Osteoblast (primary cell): ENCODE results near the gene TAB2. TPM values are rescaled to one million over a fixed set of nuclear protein-coding genes. Genes with fewer than 3 reads are reported as not detected.

Experiments used
- DNase-seq: peaks from one replicate; pipeline ENCODE4 v3.0.0; 2011; ENCODE audit warnings: low spot score, mixed read lengths; ENCODE audit not compliant: insufficient read length; ENCODE audit errors: missing footprints
- H2AFZ ChIP-seq: 2 replicates; pipeline ENCODE4 v1.6.0; 2011; ENCODE audit warnings: mild to moderate bottlenecking, low read length
- H3K27ac ChIP-seq: 2 replicates; pipeline ENCODE4 v1.5.1; 2011; ENCODE audit warnings: mild to moderate bottlenecking, low read depth, low read length, moderate library complexity
- H3K27me3 ChIP-seq: 2 replicates; pipeline ENCODE4 v1.6.0; 2012; ENCODE audit warnings: mild to moderate bottlenecking, control low read depth, inconsistent platforms, low read length, moderate library complexity; ENCODE audit not compliant: insufficient read depth
- H3K36me3 ChIP-seq: 2 replicates; pipeline ENCODE4 v1.5.1; 2011; ENCODE audit warnings: mild to moderate bottlenecking, low read length, control low read depth, moderate library complexity; ENCODE audit not compliant: insufficient read depth
- H3K4me1 ChIP-seq: 2 replicates; pipeline ENCODE4 v1.5.1; 2011; ENCODE audit warnings: mild to moderate bottlenecking, low read length, control low read depth, moderate library complexity; ENCODE audit not compliant: insufficient read depth
- H3K4me2 ChIP-seq: 2 replicates; pipeline ENCODE4 v1.6.0; 2011; ENCODE audit warnings: mild to moderate bottlenecking, low read length; ENCODE audit not compliant: insufficient read depth
- H3K4me3 ChIP-seq: fragments of 200-600 bp; sonication (generic); 3 replicates; pipeline ENCODE4 v1.5.1; 2012; ENCODE audit warnings: mild to moderate bottlenecking, low read length, inconsistent platforms; ENCODE audit not compliant: insufficient read depth
- H3K79me2 ChIP-seq: 2 replicates; pipeline ENCODE4 v1.6.0; 2012; ENCODE audit warnings: mild to moderate bottlenecking, low read length, control low read depth, inconsistent platforms; ENCODE audit not compliant: insufficient read depth
- H3K9me3 ChIP-seq: 2 replicates; pipeline ENCODE4 v1.5.1; 2011; ENCODE audit warnings: low read depth, low read length, control low read depth
- H4K20me1 ChIP-seq: 2 replicates; pipeline ENCODE4 v1.6.0; 2012; ENCODE audit warnings: mild to moderate bottlenecking, low read length, control low read depth; ENCODE audit not compliant: insufficient read depth
- CTCF ChIP-seq: IDR thresholded peaks from 2 replicates; pipeline ENCODE4 v1.5.1; 2011; ENCODE audit warnings: mild to moderate bottlenecking, low read depth, low read length, moderate library complexity; ENCODE audit errors: extremely low read depth
- total RNA-seq: library from RNA; depleted of rRNA; stranded (reverse); fragments of >200 nt; gene quantifications from 2 replicates; pipeline ENCODE4 v1.2.3, GENCODE V29; 2012

TAB2 gene
- total RNA-seq, 1 donor, result 28.2 TPM

- Histone ChIP-seq H3K79me2 (no peaks in the 10 kb centered on the region), H3K27me3 (peaks cover 3% of the 10 kb centered on the region), H3K4me1 (no peaks in the 10 kb centered on the region), H3K4me3 (no peak overlapping the region), H4K20me1 (no peaks in the 10 kb centered on the region), H3K4me2 (no peak overlapping the region), H3K36me3 (no peaks in the 10 kb centered on the region), H2AFZ (no peak overlapping the region), H3K9me3 (no peaks in the 10 kb centered on the region), H3K27ac (no peak overlapping the region)
- TF ChIP-seq CTCF, result no peak
- DNase-seq, result no peak
These were observed 127.6 kb downstream of the TAB2 start for GRCh38 chr6:149445095-149445466.

- no peak overlapping the region for H2AFZ ChIP-seq
- no peak for DNase-seq
- no peak for TF ChIP-seq CTCF
- H3K27ac ChIP-seq, result no peak overlapping the region
- H3K4me3 ChIP-seq, result no peak overlapping the region
- peaks cover under 1% of the 10 kb centered on the region for H3K4me1 ChIP-seq
- no peaks in the 10 kb centered on the region for H3K9me3 ChIP-seq
- no peaks in the 10 kb centered on the region for H3K79me2 ChIP-seq
- H4K20me1 ChIP-seq, result no peaks in the 10 kb centered on the region
- H3K36me3 ChIP-seq, result no peaks in the 10 kb centered on the region
- H3K27me3 ChIP-seq, result peaks cover 8% of the 10 kb centered on the region
- H3K4me2 ChIP-seq, result no peak overlapping the region
These were observed 128.1 kb downstream of the TAB2 start for GRCh38 chr6:149445573-149445972.

- no peak for DNase-seq
- Histone ChIP-seq H4K20me1 (no peaks in the 10 kb centered on the region), H3K4me1 (peaks cover 4% of the 10 kb centered on the region), H3K4me2 (no peak overlapping the region), H2AFZ (no peak overlapping the region), H3K36me3 (no peaks in the 10 kb centered on the region), H3K79me2 (no peaks in the 10 kb centered on the region), H3K4me3 (no peak overlapping the region), H3K27ac (no peak overlapping the region), H3K27me3 (peaks cover 18% of the 10 kb centered on the region), H3K9me3 (no peaks in the 10 kb centered on the region)
- no peak for TF ChIP-seq CTCF
These were observed 129.4 kb downstream of the TAB2 start for GRCh38 chr6:149446791-149447376.

- H3K9me3 ChIP-seq, result no peaks in the 10 kb centered on the region
- H4K20me1 ChIP-seq, result no peaks in the 10 kb centered on the region
- no peaks in the 10 kb centered on the region for H3K79me2 ChIP-seq
- no peak for TF ChIP-seq CTCF
- no peak for DNase-seq
- no peak overlapping the region for H3K4me2 ChIP-seq
- peaks cover 19% of the 10 kb centered on the region for H3K27me3 ChIP-seq
- H3K4me1 ChIP-seq, result peaks cover 6% of the 10 kb centered on the region
- H3K36me3 ChIP-seq, result no peaks in the 10 kb centered on the region
- H3K4me3 ChIP-seq, result no peak overlapping the region
- H2AFZ ChIP-seq, result no peak overlapping the region
- H3K27ac ChIP-seq, result no peak overlapping the region
These were observed 131.4 kb downstream of the TAB2 start for GRCh38 chr6:149448821-149449453.
